H1 (cell line): Measurements from ENCODE around the gene SERINC1. TPM values are rescaled to one million over a fixed set of nuclear protein-coding genes. Genes with fewer than 3 reads are reported as not detected.

Experiments used
- ATF2 ChIP-seq: IDR thresholded peaks from 2 replicates; pipeline ENCODE4 v1.6.1; 2012; ENCODE audit warnings: low read length, inconsistent platforms
- polyA plus RNA-seq, 7 experiments: library from polyadenylated mRNA; depleted of rRNA in 3 of 7; stranded (reverse) in 5 of 7; unstranded in 2 of 7; fragments of >200 nt in 5 of 7; fragments of 200-250 nt in 2 of 7; gene quantifications; 1 replicate in 5 of 7; 2 replicates in 1 of 7; 4 replicates in 1 of 7; pipeline versions ENCODE4 v1.2.1 to v1.2.3, GENCODE V29; 2011 to 2013; ENCODE audit warnings: missing spikeins in 2 of 7, mixed read lengths in 2 of 7
- total RNA-seq: library from RNA; stranded (reverse); fragmentation: NEBNext Ultra II Directional; extraction: Animal tissue kit (Norgen Biotek cat#: 25700); gene quantifications from 2 replicates; pipeline ENCODE4 v1.2.1, GENCODE V29; 2021

The SERINC1 gene
- total and polyA plus RNA-seq, 2 of the 8 experiments (the other 6 are each of a cell fraction or from before 2014, with no cell fraction given), result 15.4 to 38.6 TPM

GRCh38 chr6:122472022-122472340, 374 bp upstream of the SERINC1 start (continued):
- TF ChIP-seq ATF2, result no peak
